GM19240 (cell line): Measurements from ENCODE around the gene ANTXRL.
"Not testable (repeated sequence)": the region's sequence is repeated elsewhere in the genome, so short reads cannot be mapped to it uniquely, and the experiment has no call there.

Experiments used
- DNase-seq: peaks from one replicate; pipeline ENCODE4 v3.0.0; 2011; ENCODE audit warnings: low spot score; ENCODE audit not compliant: insufficient read length

Gene ANTXRL

DNA sequence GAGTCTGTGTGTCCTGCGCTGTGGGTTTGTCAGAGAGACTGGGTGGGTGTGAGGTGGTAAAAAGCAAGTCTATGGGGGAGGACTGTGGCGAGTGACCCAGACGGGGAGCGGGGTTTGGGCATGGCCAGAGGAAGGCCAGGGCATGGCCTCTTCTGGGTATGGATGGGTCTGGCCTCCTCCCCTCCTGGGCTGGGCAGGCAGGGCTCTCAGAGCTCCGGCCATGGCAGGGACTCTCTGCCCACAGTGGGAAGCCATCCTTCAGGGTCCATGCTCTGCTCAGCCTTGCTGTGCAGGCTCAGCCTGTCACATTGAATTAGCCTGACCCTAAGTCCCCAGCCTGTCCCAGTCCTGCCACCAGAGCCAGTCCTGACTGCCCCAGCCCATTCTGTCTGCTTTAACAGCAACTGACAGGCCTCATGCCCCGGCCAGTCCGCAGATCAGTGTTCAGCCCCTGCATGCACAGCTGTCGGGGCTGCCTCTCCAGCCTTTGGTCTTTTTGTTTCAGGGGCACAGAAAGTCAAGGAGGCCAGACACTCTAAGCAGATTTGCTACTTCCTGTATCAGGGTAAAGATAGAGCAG is 7.9 kb downstream of the ANTXRL start:
- DNase-seq, result no peak

DNA sequence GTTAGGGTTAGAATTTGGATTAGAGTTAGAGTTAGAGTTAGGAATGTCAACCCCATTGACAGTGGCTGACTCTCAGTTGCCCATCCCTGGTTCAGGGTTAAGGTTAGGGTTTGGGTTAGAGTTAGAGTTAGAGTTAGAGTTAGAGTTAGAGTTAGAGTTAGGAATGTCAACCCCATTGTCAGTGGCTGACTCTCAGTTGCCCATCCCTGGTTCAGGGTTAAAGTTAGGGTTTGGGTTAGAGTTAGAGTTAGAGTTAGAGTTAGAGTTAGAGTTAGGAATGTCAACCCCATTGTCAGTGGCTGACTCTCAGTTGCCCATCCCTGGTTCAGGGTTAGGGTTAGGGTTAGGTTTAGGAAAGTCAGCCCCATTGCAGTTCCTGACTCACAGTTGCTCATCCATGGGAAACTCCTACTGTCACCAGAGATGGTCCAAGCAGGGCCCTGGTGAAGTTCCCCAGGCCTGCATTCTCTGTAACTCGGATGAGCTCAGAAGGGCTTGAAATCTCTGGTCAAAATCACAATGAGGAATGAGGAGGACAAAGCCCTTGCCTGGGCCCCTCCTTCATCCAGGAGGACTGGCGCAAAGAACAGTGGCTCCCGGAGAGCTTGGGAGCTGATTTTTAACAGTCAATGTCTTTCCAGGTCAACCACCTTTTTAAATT is 8.7 kb downstream of the ANTXRL start:
- DNase-seq, result not testable (repeated sequence)

DNA sequence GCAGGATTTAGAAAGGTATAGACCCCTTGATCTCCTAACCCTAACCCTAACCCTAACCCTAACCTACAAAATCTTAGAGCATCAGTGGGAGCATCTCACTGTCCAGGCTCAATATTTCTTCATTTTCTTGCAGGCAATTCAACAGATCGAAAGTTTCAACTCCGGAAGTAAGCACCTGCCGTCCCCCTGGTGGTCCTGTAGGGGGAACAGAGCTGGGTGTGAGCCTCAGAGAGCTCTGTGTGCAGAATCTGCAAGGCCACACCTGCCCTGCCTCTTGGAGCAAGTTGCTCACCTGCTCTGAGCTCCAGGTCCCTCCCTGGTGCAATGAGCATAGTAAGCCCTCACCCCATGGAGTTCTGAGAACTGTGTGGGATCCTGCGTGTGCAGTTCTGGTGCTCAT is 9.3 kb downstream of the ANTXRL start:
- not testable (repeated sequence) for DNase-seq

DNA sequence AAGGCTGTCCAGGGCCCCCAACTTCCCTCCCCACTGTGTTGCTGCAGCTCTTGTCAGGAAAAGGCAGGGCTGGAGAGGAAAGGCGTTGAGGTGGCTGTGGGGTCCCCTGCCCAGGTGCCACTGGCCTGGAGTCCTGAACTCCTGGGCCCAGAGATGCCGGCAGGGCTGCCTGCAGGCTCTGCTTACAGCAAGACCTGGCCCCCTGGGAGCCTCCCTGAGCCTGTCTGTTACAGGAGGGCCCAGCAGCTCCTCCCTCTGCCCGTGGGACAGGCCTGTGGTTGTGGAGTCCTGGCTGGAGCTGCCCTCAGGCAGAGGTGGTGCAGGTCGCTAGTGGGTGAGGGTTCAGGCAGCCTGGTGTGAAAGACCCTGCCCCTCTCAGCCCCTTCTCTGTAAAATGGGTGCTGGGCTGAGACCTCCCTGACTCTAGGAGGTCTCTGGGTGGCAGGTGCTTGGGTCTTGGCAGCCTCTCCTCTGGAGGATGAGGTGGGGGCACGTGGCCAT is 9.9 kb downstream of the ANTXRL start:
- DNase-seq, result no peak

DNA sequence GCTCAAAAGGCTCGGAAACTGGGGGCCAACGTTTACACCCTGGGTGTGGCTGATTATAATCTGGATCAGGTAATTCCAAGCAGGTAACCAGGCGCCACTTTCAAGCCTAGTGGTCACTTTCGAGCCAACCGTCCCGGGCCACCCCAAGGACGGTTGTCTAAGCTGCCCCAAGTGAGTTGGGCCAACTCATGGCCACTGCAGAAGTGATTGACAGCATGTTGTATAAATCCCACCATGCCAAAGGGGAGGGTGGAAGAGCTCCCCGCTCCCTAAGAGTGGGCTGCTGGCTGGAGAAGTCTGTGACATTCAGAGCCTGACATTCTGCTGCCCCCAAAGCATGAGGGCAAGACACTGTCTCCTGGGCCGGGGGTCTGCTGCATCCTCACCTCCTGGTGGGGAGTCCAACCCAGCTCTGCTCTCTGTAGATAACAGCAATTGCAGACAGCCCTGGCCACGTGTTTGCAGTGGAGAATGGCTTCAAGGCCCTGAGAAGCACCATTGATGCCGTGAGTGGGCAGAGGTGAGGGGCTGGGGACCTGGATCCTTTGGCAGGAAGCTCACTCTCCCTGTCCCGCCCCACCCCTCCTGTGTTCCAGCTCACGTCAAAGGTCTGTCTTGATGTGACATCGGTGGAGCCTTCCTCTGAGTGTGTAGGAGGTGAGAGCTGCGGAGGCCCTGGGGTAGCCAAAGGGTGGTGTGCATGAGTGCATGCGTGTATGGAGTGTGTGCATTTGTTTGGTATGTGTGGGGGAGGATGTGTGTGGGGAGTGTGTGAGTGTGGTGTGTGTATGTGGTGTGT is 10.8 kb downstream of the ANTXRL start:
- no peak for DNase-seq

DNA sequence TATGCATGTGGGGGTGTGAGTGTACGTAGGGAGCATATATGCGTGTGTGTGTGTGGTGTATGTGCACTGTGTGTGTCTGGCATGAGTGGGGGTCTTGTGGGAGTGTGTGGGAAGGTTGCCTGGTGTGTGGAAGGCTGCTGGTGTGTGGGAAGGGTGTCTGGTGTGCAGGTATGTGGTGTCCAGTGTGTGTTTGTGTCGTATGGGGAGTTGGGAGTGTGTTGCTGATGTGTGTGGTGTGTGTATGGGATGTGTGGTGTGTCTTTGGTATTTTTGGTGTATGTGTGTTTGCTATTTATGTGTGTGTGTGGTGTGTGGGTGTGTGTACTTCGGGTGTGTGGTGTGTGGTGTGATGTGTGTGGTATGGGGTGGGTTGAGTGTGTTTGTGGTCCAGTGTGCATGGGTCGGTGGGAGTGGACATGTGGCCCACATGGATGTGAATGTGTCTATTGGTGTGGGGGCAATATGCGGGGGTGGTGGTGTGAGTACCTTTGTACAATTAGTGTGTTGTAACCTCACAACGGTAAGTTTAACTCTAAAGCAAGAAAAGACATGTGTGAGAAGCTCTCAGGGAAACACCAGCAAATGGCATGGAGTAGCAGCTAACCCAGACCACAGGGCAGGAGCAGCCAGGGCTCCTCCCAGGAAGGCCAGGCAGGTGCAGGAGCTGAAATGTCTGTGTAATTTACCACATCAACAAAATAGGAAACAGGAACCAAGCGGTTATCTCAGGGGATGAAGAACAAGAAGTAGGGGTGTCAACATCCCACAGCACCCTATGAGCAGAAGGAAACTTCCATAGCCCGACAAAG is 11.9 kb downstream of the ANTXRL start:
- no peak for DNase-seq

DNA sequence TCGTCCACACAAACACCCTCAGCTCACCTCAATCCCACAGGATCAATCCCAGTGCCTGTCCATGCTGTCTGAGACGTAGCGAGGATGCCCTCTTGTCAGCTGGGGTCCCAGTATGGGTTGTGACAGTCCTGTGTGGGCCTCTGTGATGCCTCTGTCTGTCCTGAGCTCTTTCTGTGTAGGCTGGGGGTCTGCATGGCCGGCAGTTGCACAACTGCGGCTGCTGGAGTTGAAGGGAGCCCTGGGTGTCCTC is 12.4 kb downstream of the ANTXRL start:
- DNase-seq, result no peak

DNA sequence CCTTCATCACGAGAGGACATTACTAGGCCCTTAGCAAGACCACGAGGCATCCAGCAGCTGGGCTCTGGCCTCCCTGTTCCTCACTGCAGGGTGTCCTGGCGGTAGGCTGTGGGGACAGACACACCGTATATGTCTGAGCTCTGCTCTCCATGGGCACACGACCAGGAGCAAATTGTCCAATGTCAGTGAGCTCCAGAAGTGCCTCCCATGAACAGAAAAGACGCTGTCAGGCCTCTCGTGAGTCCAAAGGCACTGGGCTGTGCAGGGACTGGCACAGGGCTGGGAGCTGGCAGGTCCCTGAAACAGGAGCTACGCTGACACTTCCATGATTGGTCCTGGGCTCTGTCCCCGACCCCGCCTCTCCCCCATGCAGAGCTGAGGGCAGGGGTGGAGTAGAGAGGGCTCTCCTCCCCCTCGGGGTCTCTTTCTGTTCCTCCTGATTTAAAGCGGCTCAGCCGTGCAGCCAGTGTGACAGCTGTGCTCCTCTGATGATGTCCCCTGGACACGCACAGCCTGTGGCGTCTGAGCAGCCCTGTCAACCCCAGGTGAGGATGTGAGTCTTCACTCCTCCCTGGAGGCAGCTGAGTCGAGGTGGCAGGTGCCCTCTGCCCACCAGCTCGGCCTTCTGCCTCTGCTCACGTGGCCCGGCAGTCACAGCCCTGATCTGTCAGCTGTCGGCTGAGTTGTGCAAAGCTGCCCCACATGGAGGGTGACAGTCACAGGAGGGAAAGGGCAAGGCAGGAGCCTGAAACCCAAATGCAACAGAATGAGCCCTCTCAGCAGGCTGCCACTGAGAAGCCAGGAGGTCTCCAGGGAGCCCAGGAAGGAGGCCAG is 13.0 kb downstream of the ANTXRL start:
- no peak for DNase-seq

DNA sequence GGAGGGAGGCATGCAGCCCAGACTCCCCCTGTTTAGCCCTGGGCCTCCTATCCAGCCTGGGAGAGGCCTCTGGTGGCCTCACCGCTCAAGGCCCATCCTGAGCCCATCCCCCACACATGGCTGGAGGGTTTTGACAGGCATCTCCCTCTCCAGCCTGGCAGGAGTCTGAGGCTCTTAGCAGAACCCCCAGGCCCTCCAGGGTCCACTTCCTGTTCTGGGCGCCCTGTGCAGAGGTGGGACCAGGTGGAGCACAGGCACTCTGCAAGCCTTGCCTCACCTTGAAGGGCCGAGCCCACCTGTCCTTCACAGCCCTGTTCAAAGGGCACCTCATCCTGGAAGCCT is 13.5 kb downstream of the ANTXRL start:
- DNase-seq, result not testable (repeated sequence)

DNA sequence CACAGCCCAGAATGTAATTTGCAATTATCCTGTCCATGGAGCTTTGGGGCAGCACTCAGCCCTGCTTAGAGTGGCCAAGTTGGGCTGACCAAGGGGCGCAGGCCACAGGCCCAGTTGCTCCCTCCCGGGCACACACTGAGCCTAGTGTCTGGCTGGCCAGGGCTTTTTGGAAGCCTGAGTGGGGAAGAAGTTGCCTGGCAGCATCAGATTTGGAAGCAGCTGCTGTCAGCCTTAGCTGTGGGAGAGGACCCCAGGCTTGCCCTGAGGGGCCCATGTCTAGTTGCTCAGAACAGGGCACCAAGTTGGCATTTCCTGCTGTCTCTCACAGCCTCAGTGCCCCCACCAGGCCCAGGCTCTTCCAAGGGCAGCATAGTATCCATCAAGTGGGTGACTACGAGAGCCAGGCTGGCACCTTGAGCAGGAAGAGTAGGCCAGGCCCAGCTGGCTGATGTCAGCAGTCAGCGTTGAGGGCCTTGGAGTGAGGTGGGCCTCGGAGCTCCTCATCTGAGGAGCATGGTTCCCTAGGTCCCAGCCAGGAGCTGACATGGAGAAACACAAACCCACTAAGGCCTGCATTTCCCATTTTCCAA is 14.4 kb downstream of the ANTXRL start:
- DNase-seq, result no peak

DNA sequence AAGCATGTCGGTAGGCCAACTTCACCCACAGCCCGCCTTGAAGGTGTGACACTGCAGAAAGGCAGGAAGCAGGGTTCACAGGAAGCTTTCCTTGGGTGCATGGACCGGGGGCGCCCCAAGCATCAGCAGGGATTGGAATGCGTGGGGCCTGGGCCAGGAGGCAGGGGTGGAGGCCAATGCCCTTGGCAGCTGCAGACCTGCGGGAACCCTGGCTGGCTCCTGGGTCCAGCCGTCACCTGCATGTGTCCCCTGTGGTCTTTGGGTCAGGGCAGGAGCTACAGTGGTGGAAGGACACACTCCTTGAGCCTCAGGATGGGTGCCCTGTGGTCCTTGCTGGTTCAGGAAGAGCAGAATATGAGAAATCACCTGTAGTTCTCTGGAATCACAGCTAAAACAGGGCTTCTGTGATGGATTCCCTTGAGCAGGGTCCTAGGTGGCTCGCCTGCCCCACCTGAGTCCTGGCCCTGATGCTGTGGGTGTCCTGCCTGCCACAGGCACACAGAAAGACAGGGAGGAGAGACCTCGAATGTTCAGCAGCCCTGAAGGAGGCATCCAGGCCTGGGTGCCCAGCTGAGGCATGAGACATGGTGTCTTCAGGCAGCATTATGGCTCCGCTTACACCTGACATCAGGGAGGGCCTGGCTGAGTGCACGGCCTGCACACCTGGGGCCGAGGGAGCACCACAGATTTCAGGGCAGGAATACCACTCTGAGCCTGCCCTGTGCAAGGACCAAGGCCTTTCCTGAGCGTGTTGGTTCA is 15.1 kb downstream of the ANTXRL start:
- no peak for DNase-seq

DNA sequence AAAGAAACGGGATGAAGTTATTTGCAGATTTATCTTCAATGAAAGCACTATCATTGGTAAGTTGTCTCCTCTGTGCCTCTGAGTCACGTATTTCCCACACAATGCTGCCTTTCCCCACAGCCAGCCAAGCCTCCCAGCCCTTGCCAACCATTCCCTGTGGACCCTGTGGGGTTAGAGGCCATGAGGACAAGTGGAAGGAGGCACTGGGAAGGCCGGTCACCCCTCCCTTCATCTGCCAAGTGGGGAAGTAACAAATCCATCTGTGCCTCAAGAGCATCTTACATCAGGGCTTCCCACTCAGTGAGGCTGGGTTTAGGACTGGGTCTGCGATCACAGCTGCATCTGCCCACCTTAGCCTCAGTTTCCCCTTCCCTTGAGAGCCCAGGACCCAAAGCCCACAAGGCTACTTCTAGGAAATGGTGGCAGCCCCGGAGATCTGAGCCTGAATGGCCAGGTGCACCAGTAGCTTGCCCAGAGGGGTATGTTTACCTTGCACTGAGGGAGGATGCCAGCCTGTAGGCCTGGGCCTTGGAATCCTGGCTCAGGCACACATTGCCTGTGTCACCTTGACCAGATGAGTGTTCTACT is 16.1 kb downstream of the ANTXRL start:
- not testable (repeated sequence) for DNase-seq

DNA sequence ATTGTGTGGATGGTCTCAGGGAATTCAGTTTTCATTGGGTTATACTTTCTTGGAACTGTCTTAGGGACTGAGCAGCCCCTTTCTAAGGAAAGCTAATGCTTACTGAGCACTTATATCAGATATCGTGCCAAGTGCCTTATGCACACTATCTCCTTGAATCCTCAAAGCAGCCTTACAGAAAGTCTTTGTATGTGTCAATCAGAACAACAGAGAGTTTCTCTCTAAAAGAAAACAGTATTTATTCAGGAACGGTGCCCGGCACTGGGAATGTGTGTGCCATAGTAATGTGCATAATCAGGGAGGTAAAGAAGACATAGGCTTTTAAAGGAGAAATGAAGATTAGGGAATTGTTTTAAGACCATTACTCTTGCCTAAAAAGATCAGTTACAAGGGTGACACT is 17.3 kb downstream of the ANTXRL start:
- no peak for DNase-seq

DNA sequence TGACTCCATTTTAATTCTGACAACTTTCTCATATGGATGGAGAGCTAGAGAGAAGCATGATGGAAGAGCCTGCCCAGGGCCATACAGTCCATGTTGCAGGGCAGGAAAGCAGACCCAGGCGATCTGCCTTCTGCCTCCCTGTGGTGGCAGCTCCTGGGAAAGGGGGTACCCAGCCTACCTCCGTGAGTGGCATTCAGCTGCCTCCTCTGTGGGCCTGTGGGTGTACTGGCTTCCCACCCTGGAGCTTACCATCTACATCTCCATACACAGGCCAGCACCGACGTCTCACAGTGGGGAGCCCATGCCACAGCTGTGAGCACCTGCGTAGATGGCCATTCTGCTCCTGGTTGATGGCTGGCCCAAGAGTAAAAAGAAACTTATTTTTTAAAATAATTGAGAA is 17.9 kb downstream of the ANTXRL start:
- DNase-seq, result not testable (repeated sequence)

DNA sequence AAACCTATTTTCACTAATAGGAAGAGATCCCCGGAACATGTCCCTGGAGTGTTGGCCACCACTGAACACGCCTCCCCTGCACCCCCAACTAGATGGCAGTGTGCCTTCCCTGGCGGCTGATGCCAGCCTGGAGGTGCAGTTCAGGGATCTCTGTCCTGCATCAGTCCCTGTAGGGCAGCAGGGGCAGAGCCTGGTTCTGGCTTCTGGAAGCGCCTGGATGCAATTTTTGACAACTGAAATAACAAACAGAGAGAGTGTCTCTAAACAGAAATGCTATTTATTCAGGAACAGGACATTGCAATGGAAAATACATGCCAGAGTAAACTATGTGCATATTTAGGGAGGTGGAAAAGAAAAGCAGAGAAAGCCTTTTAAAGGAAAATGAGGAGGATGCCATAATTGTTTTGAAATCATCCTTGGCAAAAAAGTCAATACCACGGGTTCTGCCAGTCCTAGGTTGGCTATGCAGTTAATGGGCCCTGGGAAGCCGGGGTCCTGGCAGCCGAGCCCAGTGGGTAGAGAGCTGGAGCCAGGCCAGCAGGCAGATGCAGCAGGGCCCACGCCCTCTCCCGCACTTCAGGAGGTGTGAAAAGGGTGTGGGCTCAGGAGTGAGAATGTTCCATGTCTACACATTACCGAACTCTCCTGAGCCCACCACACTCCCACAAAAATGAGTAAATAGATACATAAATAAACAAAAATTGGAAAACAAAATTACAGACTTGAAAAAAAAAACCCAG is 18.5 kb downstream of the ANTXRL start:
- DNase-seq, result no peak

DNA sequence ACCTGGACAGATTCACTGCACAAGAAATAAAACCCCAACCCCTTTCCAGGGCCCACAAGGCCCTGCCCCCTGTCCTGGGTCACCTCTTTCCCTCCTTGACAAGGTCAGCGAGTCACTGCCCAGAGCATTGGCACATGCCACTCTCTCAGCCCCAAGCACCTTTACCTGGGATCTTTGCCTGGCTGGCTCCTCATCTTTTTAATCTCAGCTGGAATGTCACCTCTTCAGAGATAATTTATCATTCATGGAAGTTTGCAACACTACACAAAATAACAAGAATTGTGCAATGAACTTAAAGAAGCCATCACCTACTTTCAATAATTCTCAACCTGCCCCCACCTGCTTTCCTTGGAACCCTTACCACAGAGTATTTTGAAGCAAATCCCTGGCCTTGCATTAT is 19.2 kb downstream of the ANTXRL start:
- DNase-seq, result no peak

DNA sequence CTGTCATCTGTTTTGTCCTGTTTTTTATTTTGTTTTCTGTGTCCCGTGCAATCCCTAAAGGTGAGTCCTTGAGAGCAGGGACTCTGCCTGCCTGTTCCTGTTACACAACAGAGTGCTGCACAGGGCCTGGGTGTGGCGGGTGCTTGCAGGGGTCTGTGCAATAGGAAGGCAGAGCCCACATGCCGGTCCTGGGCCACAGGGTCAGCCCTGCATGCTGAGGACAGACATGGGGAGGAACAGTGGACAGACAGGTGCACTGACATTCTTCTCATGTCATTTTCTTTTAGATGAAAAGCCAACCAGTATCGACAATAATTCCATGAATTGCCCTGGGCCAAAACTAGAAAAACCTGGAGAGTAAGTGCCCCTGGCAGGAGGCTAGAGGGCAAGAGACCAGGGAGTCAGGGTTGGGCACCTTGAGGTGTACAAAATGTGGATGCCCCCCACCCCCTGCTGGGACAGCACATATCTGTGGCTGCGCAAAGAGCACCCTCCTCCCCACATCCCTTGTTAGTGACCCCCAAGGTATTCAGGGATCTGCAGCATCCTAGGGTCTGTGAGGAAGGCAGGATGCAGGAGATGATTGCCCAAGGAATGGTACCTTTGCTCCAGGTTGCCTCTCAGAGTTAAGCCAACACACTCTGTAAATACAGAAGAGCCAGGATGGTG is 19.9 kb downstream of the ANTXRL start:
- no peak for DNase-seq
